Keratinocyte (primary cell): ENCODE data around the gene OTUD5.

Experiments used
- EZH2 ChIP-seq: IDR thresholded peaks from one replicate; pipeline ENCODE4 v1.6.1; 2012; ENCODE audit warnings: inconsistent platforms, mild to moderate bottlenecking, low read length, moderate library complexity
- TF ChIP-seq, protein P1 (sequence below), 3 experiments: IDR thresholded peaks in 1 of 3; conservative IDR thresholded peaks in 1 of 3; optimal IDR thresholded peaks in 1 of 3; 2 replicates in 2 of 3; 3 replicates in 1 of 3; pipeline versions ENCODE3 to v1.5.1; 2011; ENCODE audit warnings: low read length in 3 of 3, mild to moderate bottlenecking in 3 of 3, moderate library complexity in 2 of 3, control low read depth in 1 of 3, inconsistent platforms in 1 of 3; ENCODE audit not compliant: insufficient read depth in 2 of 3; ENCODE audit errors: extremely low read depth in 1 of 3

GRCh38 chrX:48969471-48969870 lies 12.1 kb upstream of the OTUD5 start:
- TF ChIP-seq, protein P1, sequence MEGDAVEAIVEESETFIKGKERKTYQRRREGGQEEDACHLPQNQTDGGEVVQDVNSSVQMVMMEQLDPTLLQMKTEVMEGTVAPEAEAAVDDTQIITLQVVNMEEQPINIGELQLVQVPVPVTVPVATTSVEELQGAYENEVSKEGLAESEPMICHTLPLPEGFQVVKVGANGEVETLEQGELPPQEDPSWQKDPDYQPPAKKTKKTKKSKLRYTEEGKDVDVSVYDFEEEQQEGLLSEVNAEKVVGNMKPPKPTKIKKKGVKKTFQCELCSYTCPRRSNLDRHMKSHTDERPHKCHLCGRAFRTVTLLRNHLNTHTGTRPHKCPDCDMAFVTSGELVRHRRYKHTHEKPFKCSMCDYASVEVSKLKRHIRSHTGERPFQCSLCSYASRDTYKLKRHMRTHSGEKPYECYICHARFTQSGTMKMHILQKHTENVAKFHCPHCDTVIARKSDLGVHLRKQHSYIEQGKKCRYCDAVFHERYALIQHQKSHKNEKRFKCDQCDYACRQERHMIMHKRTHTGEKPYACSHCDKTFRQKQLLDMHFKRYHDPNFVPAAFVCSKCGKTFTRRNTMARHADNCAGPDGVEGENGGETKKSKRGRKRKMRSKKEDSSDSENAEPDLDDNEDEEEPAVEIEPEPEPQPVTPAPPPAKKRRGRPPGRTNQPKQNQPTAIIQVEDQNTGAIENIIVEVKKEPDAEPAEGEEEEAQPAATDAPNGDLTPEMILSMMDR (optimal IDR thresholded peaks at IDR 0.05 in 1 of 3, IDR thresholded peaks at IDR 0.05 in 1 of 3, conservative IDR thresholded peaks at IDR 0.05 in 1 of 3; ENCODE audit: extremely low read depth in 1 of 3, insufficient read depth in 2 of 3, low read length in 3 of 3): no peak
- TF ChIP-seq EZH2: no peak
